ENCODE measurements around the gene CINP. TPM values are rescaled to one million over a fixed set of nuclear protein-coding genes. Genes with fewer than 3 reads are reported as not detected.
A peak's percentile ranks its signal among the peaks of the same experiment; 100 is the strongest.
"Not testable (repeated sequence)": the region's sequence is repeated elsewhere in the genome, so short reads cannot be mapped to it uniquely, and the experiment has no call there.

Gene CINP
- total RNA-seq, 1 donor from 2014 or later = 19.0 TPM

DNA sequence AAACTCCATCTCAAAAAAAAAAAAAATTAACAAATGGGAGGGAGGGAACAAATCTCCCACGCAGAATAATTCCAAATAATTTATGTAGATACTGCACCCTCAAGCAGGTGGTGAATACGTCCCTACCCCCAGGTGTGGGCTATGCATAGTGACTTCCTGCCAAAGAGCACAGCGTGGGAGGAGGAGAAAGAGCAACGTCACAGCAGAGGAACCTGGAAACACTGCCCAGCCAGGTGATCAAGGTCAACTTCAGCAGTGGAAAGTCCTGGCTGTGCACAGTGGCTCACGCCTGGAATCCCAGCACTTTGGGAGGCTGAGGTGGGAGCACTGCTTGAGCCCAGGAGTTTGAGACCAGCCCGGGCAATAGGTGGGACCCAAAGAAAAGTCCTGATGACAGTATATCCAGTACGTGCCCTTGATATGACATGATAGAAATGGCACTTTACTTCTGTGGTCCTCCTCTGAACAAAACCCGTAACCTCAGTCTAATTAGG, 9.5 kb downstream of the CINP start:
- DNase-seq (ENCODE audit: low spot score) = no peak

DNA sequence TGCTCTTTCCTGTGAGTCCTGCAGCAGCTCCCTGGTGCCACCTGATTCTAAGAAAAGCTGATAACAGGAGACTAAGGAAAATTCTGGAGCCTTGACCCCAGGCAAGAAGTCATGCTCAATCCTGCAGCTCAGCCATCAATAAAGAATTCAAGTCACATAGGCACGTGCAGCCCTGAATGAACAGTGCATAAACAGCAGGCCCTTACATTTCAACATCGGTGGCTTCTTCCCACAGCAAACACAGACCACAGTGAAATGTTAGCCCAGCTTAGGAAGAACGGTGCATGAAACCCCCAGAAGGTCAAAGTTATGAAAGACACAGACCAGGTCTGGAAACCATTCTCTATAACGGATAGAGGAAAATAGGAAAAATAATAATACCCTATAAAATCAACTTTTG, 10.5 kb downstream of the CINP start:
- DNase-seq (ENCODE audit: low spot score) = no peak

- DNase-seq (ENCODE audit: low spot score) = not testable (repeated sequence)
These were observed 11.1 kb downstream of the CINP start for GRCh38 chr14:102351593-102351992.

DNA sequence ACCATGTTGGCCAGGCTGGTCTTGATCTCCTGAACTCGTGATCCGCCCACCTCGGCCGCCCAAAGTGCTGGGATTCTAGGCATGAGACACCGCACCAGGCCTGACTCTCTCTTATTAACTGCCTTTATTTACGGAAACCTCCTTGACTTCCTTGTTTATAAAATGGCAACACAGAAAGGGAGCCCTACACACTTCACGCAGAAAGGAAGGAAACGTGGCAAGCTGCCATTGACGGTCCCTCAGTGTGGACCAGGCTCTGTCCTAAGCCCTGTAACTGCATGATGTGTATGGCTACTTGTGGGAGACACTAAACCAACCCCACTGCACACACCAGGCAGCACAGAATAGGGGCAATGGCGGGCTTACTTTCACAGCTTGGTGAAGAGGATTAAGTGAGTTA, 11.7 kb downstream of the CINP start:
- DNase-seq (ENCODE audit: low spot score) = no peak

GRCh38 chr14:102348376-102348775, 14.3 kb downstream of the CINP start:
- DNase-seq (ENCODE audit: low spot score) = no peak

DNA sequence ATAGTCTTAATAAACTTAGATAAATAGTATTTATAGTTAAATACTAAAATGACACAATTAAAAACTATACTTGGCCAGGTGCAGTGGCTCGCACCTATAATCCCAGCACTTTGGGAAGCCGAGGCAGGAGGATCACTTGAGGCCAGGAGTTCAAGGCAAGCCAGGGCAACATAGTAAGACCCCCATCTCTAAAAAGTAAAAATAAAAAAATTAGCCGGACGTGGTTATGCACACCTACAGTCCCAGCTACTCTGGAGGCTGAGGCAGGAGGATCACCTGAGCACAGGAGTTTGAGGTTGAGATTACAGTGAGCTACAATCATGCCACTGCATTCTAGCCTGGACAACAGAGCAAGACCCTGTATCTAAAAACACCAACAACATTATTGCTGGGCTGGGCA, 16.0 kb downstream of the CINP start:
- no peak for DNase-seq (ENCODE audit: low spot score)

GRCh38 chr14:102345232-102345631, 17.5 kb downstream of the CINP start:
- no peak for DNase-seq (ENCODE audit: low spot score)

DNA sequence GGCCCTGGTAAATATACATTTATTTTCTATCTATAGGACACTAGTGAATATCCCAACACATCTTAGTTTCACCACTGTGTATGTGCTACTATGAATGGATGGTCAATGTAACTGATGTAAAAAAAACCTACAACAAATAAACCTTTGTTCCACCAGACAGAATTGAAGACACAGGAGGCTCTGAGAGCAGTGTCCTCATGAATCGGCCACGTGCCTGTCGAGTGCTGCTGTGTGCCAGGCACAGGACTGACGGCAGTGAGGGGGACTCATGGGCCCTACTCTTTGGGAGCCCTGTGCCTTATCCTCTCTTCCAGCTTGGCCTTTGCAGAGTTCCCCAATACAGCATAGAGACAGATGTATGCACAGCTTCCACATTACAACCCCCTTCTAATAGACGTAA, 18.2 kb downstream of the CINP start:
- no peak for DNase-seq (ENCODE audit: low spot score)

DNA sequence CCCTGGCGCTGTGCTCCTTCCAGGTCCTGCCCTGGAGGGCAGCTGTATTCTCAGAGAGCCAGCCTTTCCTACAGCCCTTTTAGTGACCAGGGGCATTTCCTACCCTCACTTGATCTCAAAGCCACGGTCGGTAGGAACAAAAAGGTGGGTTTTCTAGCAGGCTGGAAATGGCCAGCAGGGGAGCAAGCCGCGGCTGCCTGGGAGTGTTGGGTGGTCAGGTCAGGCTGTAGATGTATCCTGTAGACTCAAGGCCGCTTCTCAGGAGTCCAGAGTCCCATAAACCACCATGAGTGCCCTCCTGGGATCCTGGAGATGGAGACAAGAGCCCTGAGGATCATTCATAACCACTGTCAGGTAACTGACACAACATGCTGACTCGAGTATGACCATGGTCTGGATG, 18.6 kb downstream of the CINP start:
- no peak for DNase-seq (ENCODE audit: low spot score)

DNA sequence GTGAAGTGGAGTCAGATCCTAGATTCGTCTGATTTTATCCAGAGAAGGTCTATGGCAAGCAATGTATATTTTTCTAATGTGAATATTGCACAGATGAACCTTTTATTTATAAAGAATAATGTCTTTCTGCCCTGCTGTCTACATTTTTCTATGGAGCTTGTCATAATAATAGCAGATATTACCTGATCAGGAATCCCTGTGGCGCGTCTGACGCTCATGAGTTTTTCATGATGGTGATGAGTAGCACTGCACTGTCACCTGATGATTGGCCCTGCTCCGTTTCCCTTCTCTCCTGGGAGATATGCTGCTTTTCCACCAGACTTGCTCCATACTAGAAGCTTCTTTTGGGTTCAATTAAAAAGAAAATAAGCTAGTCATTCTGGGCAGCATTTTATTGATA, 20.5 kb downstream of the CINP start:
- no peak for DNase-seq (ENCODE audit: low spot score)

DNA sequence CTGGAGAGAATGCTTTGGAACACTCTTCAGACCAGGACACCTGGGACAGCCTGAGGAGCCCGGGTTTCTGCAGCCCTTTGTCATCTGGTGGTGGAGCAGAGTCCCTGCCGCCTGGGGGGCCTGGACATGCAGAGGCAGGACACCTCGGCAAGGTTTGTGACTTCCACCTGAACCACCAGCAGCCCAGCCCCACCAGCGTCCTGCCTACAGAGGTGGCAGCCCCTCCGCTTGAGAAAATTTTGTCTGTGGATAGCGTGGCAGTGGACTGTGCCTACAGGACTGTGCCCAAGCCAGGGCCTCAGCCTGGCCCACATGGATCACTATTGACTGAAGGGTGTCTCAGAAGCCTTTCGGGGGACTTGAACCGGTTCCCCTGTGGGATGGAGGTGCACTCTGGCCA, 21.1 kb downstream of the CINP start:
- no peak for DNase-seq (ENCODE audit: low spot score)

GRCh38 chr14:102338724-102339123, 24.0 kb downstream of the CINP start:
- no peak for DNase-seq (ENCODE audit: low spot score)

DNA sequence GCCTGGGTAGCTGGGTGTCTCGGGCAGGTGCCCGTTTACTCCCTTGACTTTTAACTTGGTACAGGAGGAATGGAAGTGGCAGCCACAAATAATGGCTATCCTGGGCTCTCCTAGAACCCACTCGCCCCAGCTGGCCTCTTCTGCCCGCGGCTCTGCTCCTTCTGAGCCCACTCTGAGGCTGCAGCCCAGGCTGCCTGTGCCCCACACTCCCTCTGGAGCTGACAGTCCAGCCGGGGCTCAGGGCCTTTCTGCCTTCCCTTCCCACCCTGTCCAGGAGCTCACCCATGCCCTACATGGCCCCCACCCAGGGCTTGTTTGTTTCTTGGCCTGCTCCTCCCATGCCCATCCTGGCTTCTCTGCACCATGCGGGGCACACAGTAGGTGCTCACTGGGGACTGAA, 27.5 kb downstream of the CINP start:
- DNase-seq (ENCODE audit: low spot score) = no peak

- DNase-seq (ENCODE audit: low spot score) = no peak
These were observed 28.6 kb downstream of the CINP start for GRCh38 chr14:102333795-102334705.

DNA sequence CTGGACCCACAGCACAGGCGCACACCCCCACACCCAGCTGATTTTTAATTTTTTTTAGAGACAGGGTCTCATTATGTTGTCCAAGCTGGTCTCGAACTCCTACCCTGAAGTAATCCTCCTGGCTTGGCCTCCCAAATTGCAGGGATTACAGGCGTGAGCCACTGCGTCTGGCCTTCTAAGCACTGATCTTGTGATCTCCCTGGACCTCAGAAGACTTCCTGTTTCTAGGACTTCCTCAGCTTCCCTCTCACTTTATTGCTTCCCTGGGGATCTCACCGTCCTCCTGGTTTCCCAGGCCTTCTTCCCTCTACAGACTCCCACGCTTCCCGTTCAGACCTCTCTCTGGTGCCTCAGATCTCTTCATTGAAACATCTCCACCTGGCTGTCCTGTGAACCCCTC, 29.3 kb downstream of the CINP start:
- DNase-seq (ENCODE audit: low spot score) = no peak

GRCh38 chr14:102330806-102331205, 31.9 kb downstream of the CINP start:
- no peak for DNase-seq (ENCODE audit: low spot score)

- not testable (repeated sequence) for DNase-seq (ENCODE audit: low spot score)
These were observed 33.3 kb downstream of the CINP start for GRCh38 chr14:102329381-102329780.

DNA sequence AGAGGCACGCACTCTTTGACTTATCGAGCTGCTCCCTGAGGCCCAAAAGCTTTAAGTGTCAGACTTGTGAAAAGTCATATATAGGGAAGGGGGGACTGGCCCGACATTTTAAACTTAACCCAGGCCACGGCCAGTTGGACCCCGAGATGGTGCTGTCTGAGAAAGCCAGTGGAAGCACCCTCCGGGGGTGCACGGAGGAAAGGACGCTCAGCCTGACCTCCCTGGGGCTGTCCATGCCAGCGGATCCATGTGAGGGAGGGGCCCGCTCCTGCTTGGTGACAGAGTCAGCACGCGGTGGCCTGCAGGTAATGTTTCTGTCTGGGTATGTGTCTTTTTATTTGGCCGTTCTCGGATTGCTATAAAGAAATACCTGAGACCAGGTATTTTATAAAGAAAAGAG, 36.1 kb downstream of the CINP start:
- no peak for DNase-seq (ENCODE audit: low spot score)

DNA sequence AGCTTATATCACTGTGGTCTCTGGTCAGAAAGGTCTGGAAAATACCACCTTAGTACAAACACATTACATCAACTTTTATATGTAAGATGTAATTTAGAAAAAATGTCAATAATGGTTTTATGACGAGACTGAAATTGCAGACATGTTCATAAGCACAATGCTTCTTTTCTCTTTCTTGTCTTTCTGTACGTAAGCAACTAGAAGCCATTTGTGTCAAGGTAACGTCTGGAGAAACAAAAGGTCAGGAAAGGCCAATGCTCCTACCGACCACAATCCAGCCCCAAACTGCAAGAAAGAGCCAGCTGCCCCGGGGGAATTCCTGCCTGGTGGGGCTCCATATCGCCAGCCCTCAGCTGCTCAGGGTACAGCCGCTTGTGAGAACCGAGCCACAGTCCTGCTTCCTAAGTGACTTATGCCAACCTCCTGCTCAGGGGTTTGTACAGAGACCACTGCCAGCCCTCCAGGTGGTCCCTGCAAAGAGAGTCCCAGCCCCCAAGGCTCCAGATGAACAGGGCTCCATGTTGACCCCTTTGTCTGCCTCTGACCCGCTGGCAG, 36.8 kb downstream of the CINP start:
- no peak for DNase-seq (ENCODE audit: low spot score)

DNA sequence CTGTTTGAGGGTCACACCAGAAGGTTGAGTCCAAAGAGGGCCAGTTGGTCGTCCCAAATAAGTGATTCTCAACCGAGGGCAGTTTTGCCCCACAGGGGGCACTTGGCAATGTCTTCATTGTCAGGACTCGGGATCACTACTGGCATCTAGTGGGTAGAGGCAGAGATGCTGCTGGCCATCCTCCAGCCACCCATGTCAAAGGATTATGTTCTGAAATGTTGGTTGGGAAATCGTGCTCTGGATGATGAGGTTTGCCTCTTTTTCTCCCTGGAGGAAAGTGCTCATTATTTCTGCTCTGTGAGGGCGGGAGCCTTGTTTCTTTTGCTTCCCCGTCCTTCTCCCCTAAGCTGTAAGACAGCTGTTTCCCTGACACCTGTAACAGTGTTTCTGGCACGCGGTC, 39.6 kb downstream of the CINP start:
- DNase-seq (ENCODE audit: low spot score) = peak; percentile 71

GRCh38 chr14:102321456-102322422, 41.0 kb downstream of the CINP start:
- no peak for DNase-seq (ENCODE audit: low spot score)

Data from umbilical cord (tissue), 2 donors.